ENCODE results near the gene KLKB1. TPM values are rescaled to one million over a fixed set of nuclear protein-coding genes. Genes with fewer than 3 reads are reported as not detected.

The KLKB1 gene
- total RNA-seq, 1 donor from 2014 or later = not detected

- TF ChIP-seq CTCF (IDR thresholded peaks at IDR 0.05; ENCODE audit: unreplicated experiment) = no peak
- no peaks in the 10 kb centered on the region for H3K36me3 Mint-ChIP-seq
- peaks cover 2% of the 10 kb centered on the region for H3K4me1 Mint-ChIP-seq
- H3K27ac Mint-ChIP-seq = no peak overlapping the region
- H3K27me3 Mint-ChIP-seq (ENCODE audit: low read depth) = peaks cover 35% of the 10 kb centered on the region
- peaks cover 6% of the 10 kb centered on the region for H3K9me3 Mint-ChIP-seq
- H3K4me3 Mint-ChIP-seq = no peak overlapping the region
- DNase-seq (ENCODE audit: low spot score in 2 of 2, unreplicated experiment in 2 of 2) = no peak
These were observed 21.3 kb downstream of the KLKB1 start for GRCh38 chr4:186248643-186249042.

- Mint-ChIP-seq H3K4me1 (peaks cover 2% of the 10 kb centered on the region), H3K9me3 (peaks cover 6% of the 10 kb centered on the region), H3K27me3 (ENCODE audit: low read depth) (peaks cover 44% of the 10 kb centered on the region), H3K4me3 (no peak overlapping the region), H3K36me3 (no peaks in the 10 kb centered on the region), H3K27ac (no peak overlapping the region)
- TF ChIP-seq CTCF (IDR thresholded peaks at IDR 0.05; ENCODE audit: unreplicated experiment) = no peak
- no peak for DNase-seq (ENCODE audit: low spot score in 2 of 2, unreplicated experiment in 2 of 2)
These were observed 22.8 kb downstream of the KLKB1 start for GRCh38 chr4:186249785-186250754.

GRCh38 chr4:186250760-186251159 lies 23.5 kb downstream of the KLKB1 start:
- H3K27me3 Mint-ChIP-seq (ENCODE audit: low read depth) = peaks cover 43% of the 10 kb centered on the region
- no peak overlapping the region for H3K27ac Mint-ChIP-seq
- H3K4me3 Mint-ChIP-seq = no peak overlapping the region
- TF ChIP-seq CTCF (IDR thresholded peaks at IDR 0.05; ENCODE audit: unreplicated experiment) = no peak
- H3K9me3 Mint-ChIP-seq = peaks cover 6% of the 10 kb centered on the region
- no peak for DNase-seq (ENCODE audit: low spot score in 2 of 2, unreplicated experiment in 2 of 2)
- peaks cover 2% of the 10 kb centered on the region for H3K4me1 Mint-ChIP-seq
- H3K36me3 Mint-ChIP-seq = no peaks in the 10 kb centered on the region

- H3K27ac Mint-ChIP-seq = no peak overlapping the region
These were observed 27.8 kb downstream of the KLKB1 start for GRCh38 chr4:186255122-186255521.

GRCh38 chr4:186258216-186258811 lies 31.0 kb downstream of the KLKB1 start:
- H3K9me3 Mint-ChIP-seq = no peaks in the 10 kb centered on the region
- H3K36me3 Mint-ChIP-seq = no peaks in the 10 kb centered on the region
- no peak overlapping the region for H3K27ac Mint-ChIP-seq
- no peak for TF ChIP-seq CTCF (IDR thresholded peaks at IDR 0.05; ENCODE audit: unreplicated experiment)
- H3K27me3 Mint-ChIP-seq (ENCODE audit: low read depth) = peaks cover 9% of the 10 kb centered on the region
- H3K4me1 Mint-ChIP-seq = peaks cover 8% of the 10 kb centered on the region
- no peak for DNase-seq (ENCODE audit: low spot score in 2 of 2, unreplicated experiment in 2 of 2)
- H3K4me3 Mint-ChIP-seq = no peak overlapping the region

More at GRCh38 chr4:186255122-186255521, 27.8 kb downstream of the KLKB1 start:
- Mint-ChIP-seq H3K4me1 (peaks cover 4% of the 10 kb centered on the region), H3K4me3 (no peak overlapping the region), H3K27me3 (ENCODE audit: low read depth) (peaks cover 28% of the 10 kb centered on the region), H3K36me3 (no peaks in the 10 kb centered on the region), H3K9me3 (no peaks in the 10 kb centered on the region)
- TF ChIP-seq CTCF (IDR thresholded peaks at IDR 0.05; ENCODE audit: unreplicated experiment) = no peak
- DNase-seq (ENCODE audit: low spot score in 2 of 2, unreplicated experiment in 2 of 2) = no peak

All from mesothelial cell of epicardium (in vitro differentiated cells).